ENCODE data around the gene RRBP1.

DNA sequence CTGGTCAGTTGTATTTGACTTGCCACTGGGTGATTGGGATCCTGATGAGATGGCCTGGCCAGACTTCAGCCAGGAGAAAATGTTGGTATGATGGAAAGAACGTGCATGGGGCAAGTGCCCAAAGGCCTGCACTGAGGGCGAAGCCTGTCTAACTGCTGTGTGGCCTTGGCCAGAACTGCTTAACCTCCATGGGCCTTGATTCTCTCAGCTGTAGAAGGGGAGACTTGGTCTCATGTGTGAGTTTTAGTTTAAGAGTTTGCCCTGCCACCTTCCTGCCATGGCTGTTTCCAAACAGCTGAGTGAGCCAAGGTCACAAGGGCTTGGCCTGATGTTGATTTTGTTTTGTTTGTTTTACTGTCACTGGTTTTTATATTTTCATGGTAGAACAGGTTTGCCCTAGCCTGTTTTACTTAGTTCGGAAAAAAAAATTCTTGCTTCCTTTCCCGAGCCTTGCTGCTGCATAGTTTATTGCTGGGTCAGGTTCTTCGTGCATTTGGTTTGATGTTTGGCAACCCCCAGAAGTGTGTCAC lies 76.8 kb downstream of the RRBP1 start:
- no peak for TF ChIP-seq POLR2A (IDR thresholded peaks at IDR 0.05)
- TF ChIP-seq, protein P1, sequence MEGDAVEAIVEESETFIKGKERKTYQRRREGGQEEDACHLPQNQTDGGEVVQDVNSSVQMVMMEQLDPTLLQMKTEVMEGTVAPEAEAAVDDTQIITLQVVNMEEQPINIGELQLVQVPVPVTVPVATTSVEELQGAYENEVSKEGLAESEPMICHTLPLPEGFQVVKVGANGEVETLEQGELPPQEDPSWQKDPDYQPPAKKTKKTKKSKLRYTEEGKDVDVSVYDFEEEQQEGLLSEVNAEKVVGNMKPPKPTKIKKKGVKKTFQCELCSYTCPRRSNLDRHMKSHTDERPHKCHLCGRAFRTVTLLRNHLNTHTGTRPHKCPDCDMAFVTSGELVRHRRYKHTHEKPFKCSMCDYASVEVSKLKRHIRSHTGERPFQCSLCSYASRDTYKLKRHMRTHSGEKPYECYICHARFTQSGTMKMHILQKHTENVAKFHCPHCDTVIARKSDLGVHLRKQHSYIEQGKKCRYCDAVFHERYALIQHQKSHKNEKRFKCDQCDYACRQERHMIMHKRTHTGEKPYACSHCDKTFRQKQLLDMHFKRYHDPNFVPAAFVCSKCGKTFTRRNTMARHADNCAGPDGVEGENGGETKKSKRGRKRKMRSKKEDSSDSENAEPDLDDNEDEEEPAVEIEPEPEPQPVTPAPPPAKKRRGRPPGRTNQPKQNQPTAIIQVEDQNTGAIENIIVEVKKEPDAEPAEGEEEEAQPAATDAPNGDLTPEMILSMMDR (IDR thresholded peaks at IDR 0.05): peak in 3 of 7 experiments; percentile 4 to 26 (median 21)

All from body of pancreas (tissue), 4 donors.